T-helper 1 cell treated with Interleukin-12 subunit alpha and Interleukin-12 subunit beta and Interleukin-4 antibody, amounts not matched to agents 30 ng/mL and 1 ng/mL, for 36 hours (primary cell): Measurements from ENCODE around the gene RANBP3. TPM values are rescaled to one million over a fixed set of nuclear protein-coding genes. Genes with fewer than 3 reads are reported as not detected.

Source experiments
- intact Hi-C: fragments of 100-400 bp; cut with micrococcal nuclease; formaldehyde crosslinking; loops from one replicate; pipeline ENCODE4 v1.15.1; 2024
- total RNA-seq: library from RNA; stranded (reverse); gene quantifications from 2 replicates; pipeline ENCODE4 v1.2.3, GENCODE V29; 2022

RANBP3 gene
- total RNA-seq, 1 donor from 2014 or later = 101 TPM

GRCh38 chr19:5932609-5933262, 45.2 kb downstream of the RANBP3 start:
- intact Hi-C loops = no loop called here

- intact Hi-C loops = no loop called here
Measured at GRCh38 chr19:5932146-5932545, 45.8 kb downstream of the RANBP3 start.

GRCh38 chr19:5931251-5931650, 46.7 kb downstream of the RANBP3 start:
- intact Hi-C loops = no loop called here

- intact Hi-C loops = no loop called here
Measured at GRCh38 chr19:5929625-5930024, 48.3 kb downstream of the RANBP3 start.

- intact Hi-C loops = no loop called here
Measured at GRCh38 chr19:5929179-5929578, 48.8 kb downstream of the RANBP3 start.

GRCh38 chr19:5927441-5927821, 50.5 kb downstream of the RANBP3 start:
- intact Hi-C loops = no loop called here

- intact Hi-C loops = no loop called here
Measured at GRCh38 chr19:5926641-5927440, 51.1 kb downstream of the RANBP3 start.

- intact Hi-C loops = no loop called here
Measured at GRCh38 chr19:5925830-5926427, 52.0 kb downstream of the RANBP3 start.

GRCh38 chr19:5923356-5923755, 54.6 kb downstream of the RANBP3 start:
- intact Hi-C loops = no loop called here

- intact Hi-C loops = no loop called here
Measured at GRCh38 chr19:5922161-5922545, 55.8 kb downstream of the RANBP3 start.

GRCh38 chr19:5921516-5922160, 56.3 kb downstream of the RANBP3 start:
- intact Hi-C loops = no loop called here

- intact Hi-C loops = no loop called here
Measured at GRCh38 chr19:5918463-5919079, 59.4 kb downstream of the RANBP3 start.

- intact Hi-C loops = no loop called here
Measured at GRCh38 chr19:5917431-5918107, 60.4 kb downstream of the RANBP3 start.

GRCh38 chr19:5916181-5916708, 61.7 kb downstream of the RANBP3 start:
- intact Hi-C loops = no loop called here

- intact Hi-C loops = no loop called here
Measured at GRCh38 chr19:5915782-5916165, 62.2 kb downstream of the RANBP3 start.

GRCh38 chr19:5914946-5915781, 62.8 kb downstream of the RANBP3 start:
- intact Hi-C loops = no loop called here

- intact Hi-C loops = no loop called here
Measured at GRCh38 chr19:5914358-5914774, 63.6 kb downstream of the RANBP3 start.

- intact Hi-C loops = no loop called here
Measured at GRCh38 chr19:5913739-5914357, 64.1 kb downstream of the RANBP3 start, which contains the start of gene CAPS. Gene CAPS (plus strand): TSS chr19:5914254. CDS start chr19:5914407, 153 bp downstream.

- intact Hi-C loops = no loop called here
Measured at GRCh38 chr19:5911366-5911765, 66.6 kb downstream of the RANBP3 start.

- intact Hi-C loops = no loop called here
Measured at GRCh38 chr19:5910638-5910907, 67.4 kb downstream of the RANBP3 start.
